Glomerular visceral epithelial cell (primary cell): ENCODE measurements around the gene PPP1R9A.

Experiments used
- DNase-seq: peaks from one replicate; pipeline ENCODE4 v3.0.0-alpha.2; 2016; ENCODE audit errors: extremely low spot score

Gene PPP1R9A

GRCh38 chr7:95097851-95098250 is 190.5 kb downstream of the PPP1R9A start:
- DNase-seq, result no peak

- no peak for DNase-seq
These were observed 191.7 kb downstream of the PPP1R9A start for GRCh38 chr7:95099106-95099505.

- no peak for DNase-seq
These were observed 194.0 kb downstream of the PPP1R9A start for GRCh38 chr7:95101422-95101821.

GRCh38 chr7:95102662-95103061 is 195.3 kb downstream of the PPP1R9A start:
- DNase-seq, result peak; percentile 20

GRCh38 chr7:95104739-95105138 is 197.3 kb downstream of the PPP1R9A start:
- peak; percentile 71 for DNase-seq

GRCh38 chr7:95105627-95106026 is 198.2 kb downstream of the PPP1R9A start:
- no peak for DNase-seq

GRCh38 chr7:95106401-95106800 is 199.0 kb downstream of the PPP1R9A start:
- DNase-seq, result no peak

- no peak for DNase-seq
These were observed 203.3 kb downstream of the PPP1R9A start for GRCh38 chr7:95110707-95111106.

- no peak for DNase-seq
These were observed 206.2 kb downstream of the PPP1R9A start for GRCh38 chr7:95113590-95113989.

- DNase-seq, result no peak
These were observed 218.8 kb downstream of the PPP1R9A start for GRCh38 chr7:95126053-95126709.

GRCh38 chr7:95132500-95132899 is 225.1 kb downstream of the PPP1R9A start:
- DNase-seq, result no peak

GRCh38 chr7:95139922-95140321 is 232.5 kb downstream of the PPP1R9A start:
- no peak for DNase-seq

- DNase-seq, result no peak
These were observed 234.4 kb downstream of the PPP1R9A start for GRCh38 chr7:95141755-95142154.

- DNase-seq, result no peak
These were observed 236.9 kb downstream of the PPP1R9A start for GRCh38 chr7:95144256-95144655.

- no peak for DNase-seq
These were observed 248.6 kb downstream of the PPP1R9A start for GRCh38 chr7:95155965-95156364.

GRCh38 chr7:95157381-95157780 is 250.0 kb downstream of the PPP1R9A start:
- no peak for DNase-seq

GRCh38 chr7:95169678-95170077 is 262.3 kb downstream of the PPP1R9A start:
- DNase-seq, result no peak

GRCh38 chr7:95172420-95172819 is 265.0 kb downstream of the PPP1R9A start:
- DNase-seq, result no peak

GRCh38 chr7:95190515-95190914 is 283.1 kb downstream of the PPP1R9A start:
- no peak for DNase-seq

- DNase-seq, result no peak
These were observed 284.4 kb downstream of the PPP1R9A start for GRCh38 chr7:95191795-95192194.

GRCh38 chr7:95198863-95199262 is 291.5 kb downstream of the PPP1R9A start:
- no peak for DNase-seq

GRCh38 chr7:95199779-95200558 is 292.6 kb downstream of the PPP1R9A start:
- DNase-seq, result peak; percentile 59

- DNase-seq, result no peak
These were observed 293.3 kb downstream of the PPP1R9A start for GRCh38 chr7:95200741-95201140.
